Measurements from ENCODE around the gene EFNB2. TPM values are rescaled to one million over a fixed set of nuclear protein-coding genes. Genes with fewer than 3 reads are reported as not detected.

The EFNB2 gene
- total RNA-seq, 4 donors from 2014 or later: 17.1 to 45.4 (median 28.3) TPM

DNA sequence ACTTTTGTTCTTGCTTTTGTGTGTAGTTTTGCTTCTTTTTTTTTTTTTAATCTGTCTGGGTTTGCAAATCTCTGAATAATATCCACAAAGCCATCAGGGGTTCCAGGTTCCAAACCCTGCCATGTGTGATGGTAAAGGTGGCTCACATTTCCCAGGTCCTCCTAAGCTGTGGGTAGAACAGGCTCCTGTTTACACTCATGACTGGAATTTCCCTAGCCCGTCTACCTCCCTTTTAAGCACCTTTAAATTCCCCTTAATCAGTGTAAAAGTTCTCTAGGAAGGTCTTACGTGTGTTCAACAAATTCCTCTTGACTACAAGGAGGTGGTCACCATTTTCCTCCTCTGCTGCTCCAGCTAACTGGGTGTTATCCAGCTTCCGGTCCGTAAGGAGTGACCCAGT lies 62.8 kb downstream of the EFNB2 start:
- TF ChIP-seq CTCF (IDR thresholded peaks at IDR 0.05) (no peak), EP300 (IDR thresholded peaks at IDR 0.05) (no peak), POLR2A (IDR thresholded peaks at IDR 0.05) (no peak), POLR2AphosphoS5 (IDR thresholded peaks at IDR 0.05) (no peak)
- Histone ChIP-seq H3K9me3 (no peaks in the 10 kb centered on the region), H3K27me3 (no peaks in the 10 kb centered on the region), H3K4me1 (peaks cover 18% of the 10 kb centered on the region), H3K36me3 (no peaks in the 10 kb centered on the region), H3K4me3 (peak overlapping the region; percentile 3), H3K27ac (no peak overlapping the region)
- WGBS: 65% methylated on average over 4 of the region's 4 CpGs
- no peak for DNase-seq (ENCODE audit: low spot score in 2 of 2)

GRCh38 chr13:106471957-106472543 lies 63.4 kb downstream of the EFNB2 start:
- Histone ChIP-seq H3K27me3 (no peaks in the 10 kb centered on the region), H3K4me1 (peaks cover 18% of the 10 kb centered on the region), H3K36me3 (no peaks in the 10 kb centered on the region), H3K4me3 (peak overlapping the region; percentile 3), H3K9me3 (no peaks in the 10 kb centered on the region), H3K27ac (no peak overlapping the region)
- TF ChIP-seq POLR2AphosphoS5 (IDR thresholded peaks at IDR 0.05) (no peak), EP300 (IDR thresholded peaks at IDR 0.05) (no peak)
- no peak for DNase-seq (ENCODE audit: low spot score in 2 of 2)
- 18% methylated on average over 16 of the region's 16 CpGs for WGBS

DNA sequence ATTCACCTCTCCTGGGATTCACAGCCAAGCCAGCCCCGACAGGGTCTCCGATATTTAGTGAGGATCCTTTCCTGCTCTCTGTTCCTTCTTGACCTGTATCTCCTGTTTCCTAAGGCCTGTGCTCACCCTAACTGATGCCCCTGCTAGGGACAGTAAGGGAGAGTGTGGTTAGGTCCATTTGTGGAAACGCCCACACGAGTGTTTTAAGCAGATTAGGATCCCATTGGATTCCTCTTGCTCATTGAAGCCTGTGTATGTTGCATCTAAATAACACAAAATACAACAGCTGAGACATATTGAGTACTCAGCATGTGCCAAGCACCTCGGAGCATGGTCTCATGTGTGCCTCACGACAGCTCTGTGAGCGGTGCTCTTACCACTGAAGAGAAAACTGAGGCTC lies 64.9 kb downstream of the EFNB2 start:
- H3K4me1 ChIP-seq: peaks cover 18% of the 10 kb centered on the region
- TF ChIP-seq POLR2A (IDR thresholded peaks at IDR 0.05): no peak
- TF ChIP-seq POLR2AphosphoS5 (IDR thresholded peaks at IDR 0.05): no peak
- no peak for TF ChIP-seq EP300 (IDR thresholded peaks at IDR 0.05)
- no peak for TF ChIP-seq CTCF (IDR thresholded peaks at IDR 0.05)
- 79% methylated on average over 7 of the region's 7 CpGs for WGBS
- H3K36me3 ChIP-seq: no peaks in the 10 kb centered on the region
- DNase-seq (ENCODE audit: low spot score in 2 of 2): no peak
- no peak overlapping the region for H3K4me3 ChIP-seq
- no peak overlapping the region for H3K27ac ChIP-seq
- no peaks in the 10 kb centered on the region for H3K9me3 ChIP-seq
- peaks cover 3% of the 10 kb centered on the region for H3K27me3 ChIP-seq

DNA sequence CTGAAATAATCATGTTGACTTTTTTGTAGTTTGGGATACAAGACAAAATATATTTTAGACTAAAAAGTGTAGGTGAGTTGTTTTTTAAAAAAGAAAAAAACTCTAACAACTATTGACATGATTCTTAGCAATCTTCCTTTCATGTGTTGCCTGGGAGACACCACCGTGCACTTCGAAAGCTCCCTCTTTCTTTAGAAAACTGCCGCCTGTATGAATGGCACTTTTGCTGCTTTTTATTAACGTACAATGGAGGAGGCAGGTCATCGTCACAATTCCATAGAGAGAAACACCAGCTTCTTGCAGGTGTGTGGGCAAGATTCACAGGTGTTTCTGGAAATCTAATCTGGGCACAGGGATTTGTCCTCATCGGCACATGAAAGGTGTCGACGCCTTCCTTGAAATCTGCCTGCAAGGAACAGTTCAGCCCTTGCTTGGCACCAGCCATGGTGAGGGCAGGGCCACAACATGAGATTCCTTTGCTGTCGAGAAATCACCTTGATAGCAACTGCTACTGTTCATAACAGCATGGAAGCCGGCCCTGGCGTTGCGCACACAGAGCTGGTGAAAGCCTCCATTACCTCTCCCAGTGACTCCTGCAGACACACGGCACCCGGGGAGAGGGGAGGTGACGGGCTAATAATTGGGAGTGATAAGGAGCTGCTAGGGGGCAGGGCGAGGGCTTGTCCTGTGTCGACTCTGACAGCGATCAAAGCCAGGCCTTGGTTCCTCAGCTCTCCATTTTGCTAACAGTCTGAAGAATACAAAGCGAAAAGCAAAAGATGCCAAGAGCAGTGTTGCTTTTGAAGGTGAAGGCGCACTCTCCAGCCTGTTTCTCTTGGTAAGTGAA lies 66.5 kb downstream of the EFNB2 start:
- TF ChIP-seq EP300 (IDR thresholded peaks at IDR 0.05): no peak
- TF ChIP-seq POLR2A (IDR thresholded peaks at IDR 0.05): no peak
- TF ChIP-seq POLR2AphosphoS5 (IDR thresholded peaks at IDR 0.05): no peak
- TF ChIP-seq CTCF (IDR thresholded peaks at IDR 0.05): no peak

DNA sequence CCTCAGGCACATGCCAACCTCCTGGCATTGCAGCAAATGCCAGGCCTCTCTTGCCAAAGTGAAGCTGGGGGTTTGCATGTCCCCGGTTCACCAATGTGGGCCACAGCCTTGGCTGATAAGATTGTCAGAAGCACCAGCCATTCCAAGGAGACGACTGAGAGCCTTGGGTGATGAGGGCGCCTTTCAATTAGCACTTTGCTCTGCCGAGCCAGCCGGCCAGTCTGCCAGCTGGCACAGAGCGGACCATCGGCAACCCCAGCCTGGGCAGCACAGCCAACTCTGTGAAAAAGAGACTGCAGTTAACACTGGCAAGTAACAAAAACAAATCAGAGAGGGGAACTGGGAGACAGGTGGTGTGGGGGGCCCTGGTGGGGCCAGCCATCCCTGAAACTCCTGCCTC lies 67.3 kb downstream of the EFNB2 start:
- 17% methylated on average over 7 of the region's 7 CpGs for WGBS
- no peak for TF ChIP-seq EP300 (IDR thresholded peaks at IDR 0.05)
- TF ChIP-seq POLR2AphosphoS5 (IDR thresholded peaks at IDR 0.05): no peak
- no peak for TF ChIP-seq POLR2A (IDR thresholded peaks at IDR 0.05)
- no peak for TF ChIP-seq CTCF (IDR thresholded peaks at IDR 0.05)
- H3K4me3 ChIP-seq: no peak overlapping the region

More for the DNA sequence above, 66.5 kb downstream of the EFNB2 start:
- H3K27ac ChIP-seq: no peak overlapping the region
- peaks cover 18% of the 10 kb centered on the region for H3K4me1 ChIP-seq
- no peaks in the 10 kb centered on the region for H3K36me3 ChIP-seq
- 71% methylated on average over 20 of the region's 20 CpGs for WGBS
- DNase-seq (ENCODE audit: low spot score in 2 of 2): no peak
- no peak overlapping the region for H3K4me3 ChIP-seq
- H3K9me3 ChIP-seq: no peaks in the 10 kb centered on the region
- H3K27me3 ChIP-seq: peaks cover 3% of the 10 kb centered on the region

More for the DNA sequence above, 67.3 kb downstream of the EFNB2 start:
- Histone ChIP-seq H3K27me3 (peaks cover 3% of the 10 kb centered on the region), H3K36me3 (no peaks in the 10 kb centered on the region), H3K27ac (no peak overlapping the region), H3K9me3 (no peaks in the 10 kb centered on the region), H3K4me1 (peaks cover 18% of the 10 kb centered on the region)
- DNase-seq (ENCODE audit: low spot score in 2 of 2): no peak
